GM12878 (cell line): ENCODE measurements around the gene SNX32. TPM values are rescaled to one million over a fixed set of nuclear protein-coding genes. Genes with fewer than 3 reads are reported as not detected.

ENCODE experiments used
- ATAC-seq: fragments of 200-7000 bp; cut with Tn5 transposase; 3 replicates; pipeline ENCODE4 v1.9.1; 2020; ENCODE audit warnings: mild to moderate bottlenecking, moderate library complexity
- BruUV-seq: library from RNA; stranded (reverse); fragments of 400-500 nt; replicated peaks from 2 replicates; lab custom pipeline; 2021; lab: Mats Ljungman, UMichigan
- CTCF ChIA-PET: fragments of 300-600 bp; sonication (Branson Sonifier 250); formaldehyde crosslinking; extraction: SDS; loops from one replicate; lab custom pipeline; 2021; ENCODE audit warnings: inconsistent platforms; lab: Yijun Ruan, JAX
- POLR2A ChIA-PET: fragments of 350-600 bp; formaldehyde crosslinking; extraction: SDS; loops from one replicate; lab custom pipeline; 2021; ENCODE audit warnings: inconsistent platforms; lab: Charles Lee
- RAD21 ChIA-PET: fragments of 300-600 bp; sonication (Branson Sonifier 250); formaldehyde crosslinking; loops from one replicate; lab custom pipeline; 2023; ENCODE audit warnings: antibody characterized with exemption; ENCODE audit not compliant: unreplicated experiment; lab: Charles Lee
- SMC1A ChIA-PET: fragments of 300-600 bp; sonication (Branson Sonifier 250); formaldehyde crosslinking; loops from one replicate; lab custom pipeline; 2023; ENCODE audit not compliant: unreplicated experiment, uncharacterized antibody; lab: Charles Lee
- DNase-seq: peaks from one replicate; pipeline ENCODE4 v3.0.0-alpha.2; 2011; ENCODE audit warnings: low read depth, low spot score
- FAIRE-seq: peaks from 3 replicates; lab custom pipeline; 2011; peaks lifted over from hg19 to GRCh38; lab: Jason Lieb, UNC
- H2AFZ ChIP-seq: 2 replicates; pipeline ENCODE4 v1.6.0; 2011; ENCODE audit warnings: low read depth, low read length, control low read depth; ENCODE audit not compliant: control insufficient read depth
- H3K27ac ChIP-seq: 2 replicates; pipeline ENCODE4 v1.5.1; 2011; ENCODE audit warnings: control low read depth; ENCODE audit not compliant: control insufficient read depth, insufficient read depth
- H3K27me3 ChIP-seq, 2 experiments: replicated peaks in 1 of 2; 2 replicates each; pipeline versions ENCODE4 v1.6.0 to v1.6.1; 2011; ENCODE audit warnings: low read length in 1 of 2; ENCODE audit not compliant: control insufficient read depth in 2 of 2, insufficient read depth in 2 of 2
- H3K36me3 ChIP-seq, 2 experiments: 2 replicates each; pipeline ENCODE4 v1.5.1; 2011; ENCODE audit warnings: low read length in 1 of 2; ENCODE audit not compliant: control insufficient read depth in 2 of 2, insufficient read depth in 2 of 2
- H3K4me1 ChIP-seq: 2 replicates; pipeline ENCODE4 v1.6.1; 2011; ENCODE audit warnings: mild to moderate bottlenecking, low read length, moderate library complexity, mixed read lengths; ENCODE audit not compliant: control insufficient read depth, insufficient read depth
- H3K4me2 ChIP-seq: 2 replicates; pipeline ENCODE4 v1.6.0; 2011; ENCODE audit warnings: control low read depth; ENCODE audit not compliant: control insufficient read depth, insufficient read depth
- H3K4me3 ChIP-seq: fragments of 200-600 bp; sonication (generic); 2 replicates; pipeline ENCODE4 v1.5.1; 2016
- H3K79me2 ChIP-seq: 2 replicates; pipeline ENCODE4 v1.6.0; 2011; ENCODE audit warnings: low read length; ENCODE audit not compliant: control insufficient read depth, insufficient read depth
- H3K9ac ChIP-seq: 2 replicates; pipeline ENCODE4 v1.8.0; 2011; ENCODE audit warnings: low read length, control low read depth, mixed read lengths; ENCODE audit not compliant: control insufficient read depth, insufficient read depth
- H3K9me3 ChIP-seq: replicated peaks from 3 replicates; pipeline ENCODE4 v1.5.1; 2011; ENCODE audit warnings: mild to moderate bottlenecking, low read length; ENCODE audit not compliant: control insufficient read depth, insufficient read depth
- H4K20me1 ChIP-seq: 2 replicates; pipeline ENCODE4 v1.6.0; 2011; ENCODE audit not compliant: control insufficient read depth, insufficient read depth
- MAX ChIP-seq: IDR thresholded peaks from 2 replicates; pipeline ENCODE4 v1.6.1; 2012; ENCODE audit warnings: low read depth, low read length, improper control_type of control experiment
- MYB ChIP-seq: fragments of 150-350 bp; IDR thresholded peaks from 2 replicates; pipeline ENCODE4 v1.6.1; 2014; ENCODE audit warnings: mild to moderate bottlenecking, low read depth, low read length, borderline replicate concordance
- SIN3A ChIP-seq: IDR thresholded peaks from 2 replicates; pipeline ENCODE4 v1.6.1; 2012; ENCODE audit warnings: low read depth, low read length, improper control_type of control experiment
- TCF3 ChIP-seq: IDR thresholded peaks from 2 replicates; pipeline ENCODE4 v1.6.1; 2012; ENCODE audit warnings: low read depth, mild to moderate bottlenecking, low read length, borderline replicate concordance; ENCODE audit not compliant: insufficient read depth
- WRNIP1 ChIP-seq: IDR thresholded peaks from 2 replicates; pipeline ENCODE4 v1.6.1; 2011; ENCODE audit warnings: low read depth, low read length, improper control_type of control experiment, borderline replicate concordance
- ZNF217 ChIP-seq: fragments of 450-650 bp; IDR thresholded peaks from 2 replicates; pipeline ENCODE4 v1.6.1; 2017; ENCODE audit warnings: antibody characterized with exemption, mild to moderate bottlenecking
- WGBS: methylation state at CpG from one replicate; pipeline ENCODE4 v1.1.6; 2016; ENCODE audit warnings: low lambda C conversion rate; ENCODE audit not compliant: insufficient replicate concordance, insufficient coverage; ENCODE audit errors: missing lambda C conversion rate; 5-methylcytosine and 5-hydroxymethylcytosine counted together
- in situ Hi-C: fragments of 300-500 bp; cut with MboI; formaldehyde crosslinking; loops from 9 replicates; pipeline ENCODE4 v1.14.3; 2018; ENCODE audit warnings: mixed read lengths
- intact Hi-C: fragments of 100-400 bp; cut with micrococcal nuclease; formaldehyde crosslinking; loops from one replicate; pipeline ENCODE4 v1.14.2; 2022; ENCODE audit not compliant: unreplicated experiment
- polyA plus RNA-seq, 11 experiments: library from polyadenylated mRNA; depleted of rRNA in 4 of 11; unstranded in 6 of 11; stranded (reverse) in 5 of 11; fragments of >200 nt; fragmentation: Nextera tagmentation in 4 of 11; fragmentation: Illumina TruSeq in 1 of 11; extraction: Ambion mirVana in 4 of 11; extraction: Trizol in 1 of 11; gene quantifications; 1 replicate in 1 of 11; 2 replicates in 10 of 11; pipeline versions ENCODE4 v1.2.1 to v1.2.3, GENCODE V29; 2011 to 2016; ENCODE audit warnings: inconsistent platforms in 2 of 11, missing spikeins in 2 of 11, low read depth in 1 of 11
- total RNA-seq, 4 experiments: library from RNA; depleted of rRNA in 3 of 4; stranded (reverse); fragments of >200 nt in 3 of 4; fragmentation: Illumina TruSeq in 1 of 4; extraction: Trizol in 1 of 4; gene quantifications; 2 replicates each; pipeline versions ENCODE4 v1.2.1 to v1.2.3, GENCODE V29; 2013 to 2021

SNX32 gene
- total and polyA plus RNA-seq, 10 of the 15 experiments (the other 5 are each of a cell fraction or from before 2014, with no cell fraction given): 0.04 to 1.5 (median 0.11) TPM; not detected in 1

- no peaks in the 10 kb centered on the region for H4K20me1 ChIP-seq
- no peaks in the 10 kb centered on the region; a peak in 1 of 4 replicates for H3K27me3 ChIP-seq
- H3K36me3 ChIP-seq: no peaks in the 10 kb centered on the region
- BruUV-seq: no TSS peak
- H3K4me3 ChIP-seq: no peak overlapping the region
- in situ Hi-C loops (no loop called here), intact Hi-C loops (no loop called here)
- no peak overlapping the region for H3K9ac ChIP-seq
- no peak overlapping the region for H3K27ac ChIP-seq
- ChIA-PET RAD21 (interaction anchor here (1.5 kb wide), 1 partner anchor 39 kb away, joined by 3 read pairs; no protein-coding TSS in a partner anchor), POLR2A (interaction anchor here (0.5 to 1.2 kb wide), 3 partner anchors 21 to 301 kb away, joined by 3 to 4 read pairs (median 3); no protein-coding TSS in a partner anchor), SMC1A (interaction anchor here (0.6 kb wide), 1 partner anchor 7 kb away, joined by 4 read pairs; no protein-coding TSS in a partner anchor), CTCF (interaction anchor here (2.3 to 3.3 kb wide), 2 partner anchors 8 to 29 kb away, joined by 19 read pairs; partner anchors contain the start of gene AP5B1)
- ATAC-seq (no peak), FAIRE-seq (no peak), DNase-seq (no peak)
- no peak for TF ChIP-seq SIN3A
- TF ChIP-seq MYB: no peak
- no peak for TF ChIP-seq WRNIP1
- TF ChIP-seq TCF3: no peak
- TF ChIP-seq ZNF217: no peak
- no peak for TF ChIP-seq MAX
- H3K4me1 ChIP-seq: no peaks in the 10 kb centered on the region
- H3K79me2 ChIP-seq: no peaks in the 10 kb centered on the region
- no peak overlapping the region for H3K4me2 ChIP-seq
- H3K9me3 ChIP-seq: no peaks in the 10 kb centered on the region
- 65% methylated on average over 19 of the region's 20 CpGs for WGBS
- H2AFZ ChIP-seq: no peak overlapping the region
These were observed 24.9 kb upstream of the SNX32 start for GRCh38 chr11:65808744-65809341.
